Measurements from ENCODE around the gene DYDC1.
"Not testable (repeated sequence)": the region's sequence is repeated elsewhere in the genome, so short reads cannot be mapped to it uniquely, and the experiment has no call there.

Gene DYDC1

GRCh38 chr10:80333983-80334382 lies 22.6 kb downstream of the DYDC1 start:
- no peak for DNase-seq

- no peak for DNase-seq
Observed at GRCh38 chr10:80324891-80325364, 31.6 kb downstream of the DYDC1 start.

DNA sequence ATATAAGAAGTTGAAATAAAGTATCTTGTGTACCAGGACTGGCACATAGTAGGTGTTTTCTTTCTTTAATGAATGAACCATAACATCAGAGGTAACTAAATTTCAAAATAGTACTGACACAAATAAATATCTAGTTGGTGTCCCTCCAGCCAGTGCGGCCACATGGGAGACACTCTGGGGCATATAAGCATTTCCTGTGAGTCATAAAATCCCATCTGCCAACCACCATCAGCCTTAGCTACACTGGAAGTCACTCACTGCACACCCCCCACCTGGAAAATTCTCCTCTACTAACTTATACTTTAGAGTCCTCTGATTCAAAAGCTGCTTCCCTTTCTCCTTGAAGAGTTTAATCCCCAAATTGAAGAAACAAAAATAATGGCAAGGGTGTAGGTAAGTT lies 32.5 kb downstream of the DYDC1 start:
- no peak for DNase-seq

- DNase-seq, result no peak
Observed at GRCh38 chr10:80323311-80323710, 33.2 kb downstream of the DYDC1 start.

DNA sequence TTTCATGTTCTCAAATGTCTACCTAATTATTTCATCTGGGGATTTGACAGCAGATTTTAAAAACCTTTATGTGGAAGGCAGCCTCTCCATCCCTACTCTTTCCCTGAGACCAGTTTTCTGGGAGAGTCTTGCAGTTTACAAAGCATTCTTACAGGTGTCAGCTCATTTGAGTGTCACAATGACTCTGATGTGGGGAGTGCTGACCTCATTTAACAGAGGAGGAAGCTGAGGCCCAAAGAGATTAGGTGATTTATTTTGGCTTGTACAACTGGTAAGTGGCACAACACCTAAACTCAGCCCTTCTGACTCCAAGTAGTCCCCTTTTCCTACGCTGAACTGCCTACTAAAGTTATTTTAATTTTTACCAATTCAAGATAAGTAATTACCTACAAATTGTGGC lies 33.8 kb downstream of the DYDC1 start:
- DNase-seq, result no peak

DNA sequence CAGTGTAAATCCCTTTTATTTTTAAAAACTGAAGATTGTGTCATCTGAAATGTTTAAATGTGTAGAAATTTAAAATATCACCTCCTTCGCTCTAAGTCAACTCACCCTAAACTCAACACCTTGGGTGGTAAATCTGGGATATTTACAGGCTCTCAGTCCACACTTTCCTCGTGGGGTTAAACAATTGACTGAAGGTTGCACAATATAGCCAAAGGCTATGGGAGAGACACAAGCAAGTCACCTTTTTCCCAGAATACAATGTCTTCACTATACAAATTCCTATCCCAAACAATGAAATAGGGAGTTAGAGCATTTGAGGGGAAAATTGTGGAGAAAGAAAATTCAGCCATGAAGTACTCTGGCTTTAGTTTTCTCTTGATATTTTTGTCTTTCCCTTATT lies 34.4 kb downstream of the DYDC1 start:
- DNase-seq, result no peak

GRCh38 chr10:80321183-80321582 lies 35.4 kb downstream of the DYDC1 start:
- DNase-seq, result no peak

GRCh38 chr10:80320377-80320776 lies 36.2 kb downstream of the DYDC1 start:
- no peak for DNase-seq

DNA sequence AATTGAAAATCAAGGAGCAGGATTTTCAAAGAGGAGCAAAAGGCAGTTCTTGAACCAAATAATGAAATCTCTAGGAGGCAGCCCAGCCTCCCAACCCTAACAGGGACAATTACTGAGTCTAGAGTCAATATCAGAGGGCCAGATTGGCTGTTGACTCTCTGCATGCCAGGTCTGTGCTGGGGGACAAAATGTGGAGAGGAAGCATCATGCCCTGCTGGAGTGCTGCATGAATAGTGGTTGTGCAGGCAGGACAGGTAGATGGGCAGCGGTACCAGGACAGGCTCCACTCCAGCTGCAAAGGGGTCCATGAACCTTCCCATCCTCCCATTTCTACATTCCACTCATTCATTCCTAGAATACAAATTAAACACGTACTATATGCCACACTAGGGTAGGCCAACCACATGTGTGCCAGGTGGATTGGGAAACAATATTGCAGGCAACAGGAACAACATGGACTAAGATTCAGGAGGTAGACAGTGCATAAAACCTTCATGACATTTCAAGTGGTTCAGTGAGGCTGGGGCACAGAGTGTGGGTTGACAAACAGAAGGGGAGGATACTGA lies 36.7 kb downstream of the DYDC1 start:
- no peak for DNase-seq

DNA sequence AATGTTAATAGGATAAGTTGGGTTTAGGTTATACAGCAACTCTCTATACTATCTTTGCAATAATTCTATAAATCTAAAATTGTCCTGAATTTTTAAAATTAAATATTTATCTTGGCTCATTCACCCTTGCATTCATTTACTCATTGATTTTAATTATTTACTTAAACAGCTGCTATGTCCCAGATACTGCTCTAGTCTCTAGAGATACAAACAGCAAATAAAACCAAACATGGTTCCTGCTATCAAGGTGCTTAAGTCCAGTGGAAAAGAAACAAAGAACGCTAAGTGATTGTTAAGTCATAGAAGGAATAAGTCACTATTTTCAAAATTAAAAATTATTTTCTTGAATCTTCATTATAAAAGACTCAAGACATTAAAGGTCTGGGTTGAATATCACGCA lies 37.2 kb downstream of the DYDC1 start:
- no peak for DNase-seq

DNA sequence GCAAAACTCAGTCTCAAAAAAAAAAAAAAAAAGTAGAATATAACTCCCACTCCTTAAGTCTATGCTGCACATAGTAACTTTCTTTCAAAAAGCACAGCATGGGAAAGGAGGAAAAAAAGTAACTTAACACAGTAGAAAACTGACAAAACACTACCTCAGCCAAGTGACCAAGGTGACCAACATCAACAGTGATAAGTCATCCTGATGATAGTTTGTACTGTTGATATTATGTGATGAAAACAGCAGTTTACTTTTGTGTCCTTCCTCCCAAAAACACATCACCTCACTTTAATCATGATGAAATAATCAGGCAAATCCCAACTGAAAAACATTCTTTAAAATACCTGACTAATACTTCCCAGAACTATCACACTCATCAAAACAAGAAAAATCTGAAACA lies 37.8 kb downstream of the DYDC1 start:
- no peak for DNase-seq

DNA sequence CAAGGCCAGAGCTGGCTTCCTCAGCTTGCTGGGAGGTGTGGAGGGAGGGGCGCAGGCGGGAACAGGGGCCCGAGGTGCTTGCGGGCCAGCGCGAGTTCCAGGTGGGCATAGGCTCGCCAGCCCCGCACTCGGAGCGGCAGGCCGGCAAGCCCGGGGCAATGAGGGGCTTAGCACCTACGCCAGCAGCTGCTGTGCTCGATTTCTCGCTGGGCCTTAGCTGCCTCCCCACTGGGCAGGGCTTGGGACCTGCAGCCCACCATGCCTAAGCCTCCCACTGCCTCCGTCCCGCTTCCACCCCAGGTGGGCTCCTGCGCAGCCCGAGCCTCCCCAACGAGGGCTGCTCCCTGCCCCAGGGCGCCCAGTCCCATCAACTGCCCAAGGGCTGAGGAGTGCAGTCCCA lies 41.2 kb downstream of the DYDC1 start:
- DNase-seq, result no peak

DNA sequence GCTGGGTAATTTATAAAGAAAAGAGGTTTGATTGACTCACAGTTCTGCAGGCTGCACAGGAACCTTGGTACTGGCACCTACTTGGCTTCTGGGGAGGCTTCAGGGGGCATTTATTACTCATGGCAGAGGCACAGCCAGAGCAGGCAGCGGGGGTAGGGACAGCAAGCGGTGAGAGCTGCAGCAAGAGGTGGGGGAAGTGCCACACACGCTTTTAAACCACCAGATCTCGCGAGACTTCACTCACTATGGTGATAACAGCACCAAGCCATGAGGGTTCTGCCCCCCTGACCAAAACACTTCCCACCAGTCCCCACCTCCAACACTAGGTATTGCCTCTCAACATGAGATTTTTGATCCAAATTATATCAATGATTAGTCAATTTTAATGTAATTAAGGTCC lies 43.0 kb downstream of the DYDC1 start:
- DNase-seq, result no peak

DNA sequence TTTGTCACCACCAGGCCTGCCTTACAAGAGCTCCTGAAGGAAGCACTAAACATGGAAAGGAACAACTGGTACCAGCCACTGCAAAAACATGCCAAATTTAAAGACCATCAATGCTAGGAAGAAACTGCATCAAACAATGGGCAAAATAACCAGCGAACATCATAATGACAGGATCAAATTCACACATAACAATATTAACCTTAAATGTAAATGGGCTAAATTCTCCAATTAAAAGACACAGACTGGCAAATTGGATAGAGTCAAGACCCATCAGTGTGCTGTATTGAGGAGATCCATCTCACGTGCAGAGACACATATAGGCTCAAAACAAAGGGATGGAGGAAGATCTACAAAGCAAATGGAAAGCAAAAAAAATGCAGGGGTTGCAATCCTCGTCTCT lies 50.6 kb downstream of the DYDC1 start:
- DNase-seq, result not testable (repeated sequence)

- no peak for DNase-seq
Observed at GRCh38 chr10:80296942-80297341, 59.6 kb downstream of the DYDC1 start.

DNA sequence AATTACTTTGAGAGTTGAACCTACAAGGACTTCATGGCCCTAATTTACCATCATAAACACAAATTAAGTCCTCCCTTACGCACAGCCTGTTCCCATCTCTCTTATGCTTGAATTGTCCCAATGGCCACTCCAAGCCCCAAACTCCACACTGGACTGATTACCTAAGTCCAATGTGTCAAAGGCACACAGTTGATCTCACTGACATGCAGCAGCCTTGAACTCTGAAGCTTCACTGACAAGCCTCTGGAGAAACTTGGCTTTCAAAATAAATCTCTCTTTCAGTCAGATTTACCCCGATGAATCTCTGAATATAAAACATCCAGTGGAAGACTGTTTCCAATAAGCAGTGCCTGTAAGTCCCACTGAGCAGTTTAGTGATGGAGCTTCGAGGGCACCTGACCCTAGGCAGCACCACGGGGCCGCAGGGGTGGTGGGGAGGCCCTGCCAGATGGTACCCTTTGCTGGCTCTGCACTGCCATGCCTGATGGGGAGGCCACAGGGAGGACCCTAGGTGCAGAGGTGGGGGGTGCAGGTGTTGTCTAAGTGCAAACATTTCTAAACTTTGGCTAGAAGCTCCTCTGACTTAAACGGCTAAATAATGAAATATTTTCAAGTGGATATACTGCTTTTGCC lies 63.8 kb downstream of the DYDC1 start:
- DNase-seq, result no peak

GRCh38 chr10:80290474-80291220 lies 65.9 kb downstream of the DYDC1 start:
- DNase-seq, result no peak

DNA sequence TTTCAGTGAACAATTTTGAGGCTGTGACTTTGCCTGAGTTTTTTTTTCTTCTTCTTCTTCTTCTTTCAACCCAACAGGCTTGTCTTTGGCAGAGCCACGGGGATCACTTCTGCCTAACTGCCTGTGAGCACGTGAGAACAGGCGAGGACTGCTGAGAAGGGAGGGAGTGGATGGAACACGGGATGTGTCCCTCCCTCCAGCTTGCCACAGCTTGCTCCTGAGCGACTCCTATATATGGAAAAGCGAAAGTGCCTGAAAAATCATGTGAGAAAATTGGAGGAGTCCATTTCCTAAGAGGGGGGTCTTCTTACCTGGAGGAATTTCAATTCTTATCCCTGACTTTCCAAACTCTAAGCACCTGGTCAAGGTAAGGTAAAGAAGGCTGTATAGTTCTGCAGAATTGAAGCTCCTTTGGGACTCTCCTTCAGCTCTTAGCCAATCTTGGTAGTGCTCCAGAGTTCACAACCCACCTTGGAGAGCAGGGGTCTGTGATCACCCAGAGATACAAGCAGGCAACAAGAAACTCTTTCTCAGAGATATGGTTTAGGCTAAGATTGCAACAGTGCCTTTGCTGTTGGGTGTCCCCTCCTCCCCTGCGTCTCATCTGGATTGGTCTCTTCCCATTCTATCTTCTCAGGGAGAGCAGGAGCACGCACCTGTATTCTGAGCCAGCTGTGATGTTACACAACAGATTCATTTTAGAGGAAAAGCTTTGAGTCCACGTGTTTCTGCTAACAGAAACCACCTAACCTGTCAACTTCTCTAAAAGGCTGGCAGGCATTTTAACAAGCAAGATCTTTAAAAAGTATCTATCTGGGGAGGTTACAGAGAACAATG lies 66.9 kb downstream of the DYDC1 start, which contains the start of gene MAT1A:
Gene MAT1A, minus strand, starts transcription at position 208 of the 837 bp plus-strand sequence. CDS start 235 bp downstream, outside the sequence.
- DNase-seq, result no peak

DNA sequence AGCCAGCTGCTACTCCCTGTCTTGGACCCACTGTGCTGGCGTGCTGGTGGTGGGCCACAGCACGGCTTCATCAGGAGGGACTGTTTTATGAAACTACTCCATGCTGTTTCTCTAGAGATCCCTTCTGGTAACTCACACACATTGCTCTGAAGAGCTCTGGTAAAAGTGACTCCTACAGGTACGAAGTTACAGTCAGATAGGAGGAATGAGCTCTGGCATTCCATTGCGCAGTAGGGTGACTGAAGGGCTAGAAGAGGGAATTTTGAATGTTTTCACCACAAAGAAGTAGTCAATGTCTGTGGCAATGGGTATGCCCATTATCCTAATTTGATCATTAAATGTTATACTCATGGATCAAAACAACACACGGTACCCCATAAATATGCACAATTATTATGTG lies 67.7 kb downstream of the DYDC1 start:
- DNase-seq, result no peak

Data from inflammatory macrophage treated with lipopolysaccharide for 1 hour (primary cell).